CD14-positive monocyte (primary cell): ENCODE measurements around the gene LCE1C. TPM values are rescaled to one million over a fixed set of nuclear protein-coding genes. Genes with fewer than 3 reads are reported as not detected.
A peak's percentile ranks its signal among the peaks of the same experiment; 100 is the strongest.

Experiments
- DNase-seq, 3 donors: peaks; one replicate each; pipeline ENCODE4 v3.0.0-alpha.2; 2011 to 2022
- H2AFZ ChIP-seq: 2 replicates; pipeline ENCODE4 v1.6.0; 2012; ENCODE audit warnings: mild to moderate bottlenecking, low read depth, low read length, inconsistent platforms; ENCODE audit not compliant: insufficient read depth, poor library complexity, severe bottlenecking
- H3K27ac ChIP-seq, 2 donors: 1 replicate in 1 of 2; 2 replicates in 1 of 2; pipeline ENCODE4 v1.5.1; 2012 to 2013; ENCODE audit warnings: low read length in 2 of 2, control low read depth in 1 of 2, inconsistent platforms in 1 of 2, low read depth in 1 of 2, mild to moderate bottlenecking in 1 of 2
- H3K27me3 ChIP-seq, 2 donors: one replicate each; pipeline versions ENCODE4 v1.6.0 to v1.6.1; 2011 to 2013; ENCODE audit warnings: low read length in 2 of 2; ENCODE audit not compliant: control insufficient read depth in 2 of 2, insufficient read depth in 2 of 2
- H3K36me3 ChIP-seq, 2 donors: replicated peaks in 1 of 2; 1 replicate in 1 of 2; 2 replicates in 1 of 2; pipeline versions ENCODE4 v1.5.1 to v1.6.1; 2012 to 2013; ENCODE audit warnings: low read length in 2 of 2, control low read depth in 1 of 2, inconsistent platforms in 1 of 2, mild to moderate bottlenecking in 1 of 2; ENCODE audit not compliant: insufficient read depth in 2 of 2, control insufficient read depth in 1 of 2
- H3K4me1 ChIP-seq, 2 donors: 1 replicate in 1 of 2; 2 replicates in 1 of 2; pipeline versions ENCODE4 v1.5.1 to v1.6.1; 2012 to 2013; ENCODE audit warnings: low read length in 2 of 2, control low read depth in 1 of 2, inconsistent platforms in 1 of 2, mild to moderate bottlenecking in 1 of 2, moderate library complexity in 1 of 2; ENCODE audit not compliant: insufficient read depth in 2 of 2, control insufficient read depth in 1 of 2
- H3K4me2 ChIP-seq: replicated peaks from 2 replicates; pipeline ENCODE3; 2012; ENCODE audit warnings: low read length, moderate library complexity, mild to moderate bottlenecking; ENCODE audit not compliant: poor library complexity, severe bottlenecking; ENCODE audit errors: extremely low read depth
- H3K4me3 ChIP-seq, 3 experiments: fragments of 200-600 bp in 1 of 3; sonication (generic) in 1 of 3; replicated peaks in 1 of 3; 1 replicate in 2 of 3; 2 replicates in 1 of 3; pipeline ENCODE4 v1.5.1; 2011 to 2013; ENCODE audit warnings: low read length in 3 of 3, mild to moderate bottlenecking in 3 of 3, control low read depth in 2 of 3, low read depth in 2 of 3, inconsistent platforms in 1 of 3, moderate library complexity in 1 of 3
- H3K79me2 ChIP-seq: 2 replicates; pipeline ENCODE4 v1.6.0; 2012; ENCODE audit warnings: mild to moderate bottlenecking, control low read depth, inconsistent platforms, low read length, moderate library complexity; ENCODE audit not compliant: insufficient read depth
- H3K9ac ChIP-seq: 2 replicates; pipeline ENCODE4 v1.6.0; 2017; ENCODE audit warnings: low read length, mild to moderate bottlenecking; ENCODE audit not compliant: insufficient read depth, poor library complexity, severe bottlenecking
- H3K9me3 ChIP-seq, 2 donors: replicated peaks in 1 of 2; 1 replicate in 1 of 2; 2 replicates in 1 of 2; pipeline versions ENCODE4 v1.5.1 to v1.6.1; 2012 to 2013; ENCODE audit warnings: low read length in 2 of 2, control low read depth in 1 of 2; ENCODE audit not compliant: control insufficient read depth in 1 of 2, insufficient read depth in 1 of 2
- H4K20me1 ChIP-seq: 2 replicates; pipeline ENCODE4 v1.6.0; 2012; ENCODE audit warnings: mild to moderate bottlenecking, low read length, control low read depth, moderate library complexity; ENCODE audit not compliant: insufficient read depth
- H3K27ac Mint-ChIP-seq, 7 donors: one replicate each; pipeline ENCODE4 v1.8.0; 2020; ENCODE audit warnings: mild to moderate bottlenecking in 7 of 7, mixed read lengths in 7 of 7, moderate library complexity in 6 of 7, inconsistent platforms in 2 of 7
- H3K27me3 Mint-ChIP-seq, 3 donors: one replicate each; pipeline ENCODE4 v1.8.0; 2021 to 2022; ENCODE audit warnings: low read depth in 3 of 3, mild to moderate bottlenecking in 3 of 3, mixed read lengths in 3 of 3, moderate library complexity in 3 of 3, inconsistent platforms in 1 of 3
- H3K36me3 Mint-ChIP-seq, 2 donors: one replicate each; pipeline ENCODE4 v1.8.0; 2020; ENCODE audit warnings: mixed read lengths in 2 of 2, inconsistent platforms in 1 of 2, mild to moderate bottlenecking in 1 of 2
- H3K4me1 Mint-ChIP-seq: one replicate; pipeline ENCODE4 v1.8.0; 2020; ENCODE audit warnings: mild to moderate bottlenecking, mixed read lengths
- H3K4me3 Mint-ChIP-seq, 2 donors: one replicate each; pipeline ENCODE4 v1.8.0; 2020; ENCODE audit warnings: mild to moderate bottlenecking in 2 of 2, mixed read lengths in 2 of 2, moderate library complexity in 1 of 2
- H3K9me3 Mint-ChIP-seq, 7 donors: one replicate each; pipeline ENCODE4 v1.8.0; 2020 to 2022; ENCODE audit warnings: mixed read lengths in 7 of 7, mild to moderate bottlenecking in 6 of 7, moderate library complexity in 6 of 7, inconsistent platforms in 2 of 7
- WGBS: methylation state at CpG from one replicate; pipeline ENCODE4 v1.1.5; 2013; ENCODE audit warnings: missing lambda C conversion rate; ENCODE audit not compliant: insufficient coverage; 5-methylcytosine and 5-hydroxymethylcytosine counted together
- intact Hi-C, 2 donors: fragments of 100-400 bp; cut with micrococcal nuclease; formaldehyde crosslinking; loops; one replicate each; pipeline versions ENCODE4 v1.15.0 to v1.15.1; 2023
- polyA plus RNA-seq, 3 donors: library from polyadenylated mRNA; depleted of rRNA in 1 of 3; unstranded in 2 of 3; stranded (reverse) in 1 of 3; fragments of 300-500 nt in 2 of 3; fragments of >200 nt in 1 of 3; fragmentation: Illumina TruSeq in 2 of 3; gene quantifications; 1 replicate in 2 of 3; 2 replicates in 1 of 3; pipeline ENCODE4 v1.2.3, GENCODE V29; 2012 to 2021
- TF ChIP-seq, protein P1 (sequence below): fragments of 200-600 bp; IDR thresholded peaks from one replicate; pipeline ENCODE4 v1.8.0; 2022; ENCODE audit warnings: antibody characterized with exemption, mild to moderate bottlenecking

LCE1C gene
- polyA plus RNA-seq, 3 donors: not detected

DNA sequence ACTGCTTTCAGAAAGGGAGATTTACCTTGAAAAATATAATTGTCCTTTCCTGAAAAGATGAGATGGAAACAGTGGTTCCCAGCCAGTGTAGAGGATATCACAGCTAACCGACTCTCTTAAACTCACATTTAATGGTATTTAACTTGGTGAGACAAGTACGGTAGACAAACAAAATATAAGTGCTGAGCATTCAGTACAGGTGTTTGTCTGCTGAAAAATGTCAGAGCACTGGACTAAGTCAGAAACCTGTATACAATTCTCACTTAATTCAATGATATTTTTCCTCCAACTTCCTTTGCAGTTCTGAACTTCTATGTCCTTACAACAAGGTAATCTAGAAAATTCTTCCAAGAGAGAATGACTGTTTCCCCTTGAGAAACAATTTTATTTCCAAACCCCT is 5.2 kb upstream of the LCE1C start, which contains the start of gene LCE1B:
TSS of gene LCE1B (plus strand) at position 301 of the 400 bp plus-strand sequence. CDS start 476 bp downstream, outside the sequence.
- Histone ChIP-seq H3K79me2 (no peaks in the 10 kb centered on the region), H2AFZ (no peak within 1 kb of the TSS), H3K27ac (no peak within 1 kb of the TSS), H3K36me3 (no peaks in the 10 kb centered on the region), H3K9ac (no peak within 1 kb of the TSS), H3K27me3 (peaks cover 2 to 3% of the 10 kb centered on the region in 2 donors), H4K20me1 (no peaks in the 10 kb centered on the region), H3K4me3 (no peak within 1 kb of the TSS), H3K4me1 (no peaks in the 10 kb centered on the region), H3K4me2 (no peak within 1 kb of the TSS), H3K9me3 (no peaks in the 10 kb centered on the region)
- WGBS: no CpG with 5 or more reads among the region's 2 CpGs
- DNase-seq: no peak
- H3K4me3 Mint-ChIP-seq: no peak within 1 kb of the TSS
- H3K36me3 Mint-ChIP-seq: no peaks in the 10 kb centered on the region
- intact Hi-C loops: no loop called here
- no peaks in the 10 kb centered on the region for H3K4me1 Mint-ChIP-seq
- TF ChIP-seq, protein P1, sequence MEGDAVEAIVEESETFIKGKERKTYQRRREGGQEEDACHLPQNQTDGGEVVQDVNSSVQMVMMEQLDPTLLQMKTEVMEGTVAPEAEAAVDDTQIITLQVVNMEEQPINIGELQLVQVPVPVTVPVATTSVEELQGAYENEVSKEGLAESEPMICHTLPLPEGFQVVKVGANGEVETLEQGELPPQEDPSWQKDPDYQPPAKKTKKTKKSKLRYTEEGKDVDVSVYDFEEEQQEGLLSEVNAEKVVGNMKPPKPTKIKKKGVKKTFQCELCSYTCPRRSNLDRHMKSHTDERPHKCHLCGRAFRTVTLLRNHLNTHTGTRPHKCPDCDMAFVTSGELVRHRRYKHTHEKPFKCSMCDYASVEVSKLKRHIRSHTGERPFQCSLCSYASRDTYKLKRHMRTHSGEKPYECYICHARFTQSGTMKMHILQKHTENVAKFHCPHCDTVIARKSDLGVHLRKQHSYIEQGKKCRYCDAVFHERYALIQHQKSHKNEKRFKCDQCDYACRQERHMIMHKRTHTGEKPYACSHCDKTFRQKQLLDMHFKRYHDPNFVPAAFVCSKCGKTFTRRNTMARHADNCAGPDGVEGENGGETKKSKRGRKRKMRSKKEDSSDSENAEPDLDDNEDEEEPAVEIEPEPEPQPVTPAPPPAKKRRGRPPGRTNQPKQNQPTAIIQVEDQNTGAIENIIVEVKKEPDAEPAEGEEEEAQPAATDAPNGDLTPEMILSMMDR: no peak
- peak within 1 kb of the TSS in 1 of 7 donors; percentile 38 for H3K27ac Mint-ChIP-seq
- H3K27me3 Mint-ChIP-seq: peaks cover 4 to 10% (median 6%) of the 10 kb centered on the region in 3 donors
- peaks cover 0 to 3% (median 1%) of the 10 kb centered on the region in 7 donors for H3K9me3 Mint-ChIP-seq

DNA sequence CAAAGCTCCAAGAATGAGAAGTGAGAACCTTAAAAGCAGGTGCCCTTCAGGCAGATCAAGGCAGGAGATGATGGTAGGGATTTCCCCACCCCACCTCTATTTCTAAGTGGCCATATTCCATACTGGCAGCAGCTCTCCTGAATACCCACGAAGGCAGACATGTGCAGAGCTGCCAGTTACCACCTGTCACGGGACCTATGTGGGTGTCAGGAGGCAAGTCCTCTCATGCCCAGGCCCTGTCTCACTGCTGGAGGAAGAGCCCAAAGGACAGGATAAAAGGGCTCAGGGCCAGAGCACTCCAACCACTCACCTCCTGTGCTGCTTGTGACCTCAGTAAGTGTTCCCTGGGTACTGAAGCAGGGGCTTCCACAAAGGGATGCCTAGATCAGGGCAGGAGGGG is 4.6 kb upstream of the LCE1C start:
- Histone ChIP-seq H3K27me3 (peaks cover 2 to 3% of the 10 kb centered on the region in 2 donors), H3K36me3 (no peaks in the 10 kb centered on the region), H3K27ac (no peak overlapping the region), H3K9me3 (no peaks in the 10 kb centered on the region), H3K4me2 (no peak overlapping the region), H3K9ac (no peak overlapping the region), H3K4me3 (no peak overlapping the region), H3K4me1 (no peaks in the 10 kb centered on the region), H4K20me1 (no peaks in the 10 kb centered on the region), H2AFZ (no peak overlapping the region), H3K79me2 (no peaks in the 10 kb centered on the region)
- TF ChIP-seq, protein P1: no peak
- DNase-seq: no peak
- intact Hi-C loops: no loop called here
- Mint-ChIP-seq H3K27ac (peak overlapping the region in 1 of 7 donors; percentile 38), H3K4me1 (no peaks in the 10 kb centered on the region), H3K36me3 (no peaks in the 10 kb centered on the region), H3K27me3 (peaks cover 4 to 9% (median 6%) of the 10 kb centered on the region in 3 donors), H3K9me3 (peaks cover 0 to 3% (median 1%) of the 10 kb centered on the region in 7 donors), H3K4me3 (no peak overlapping the region)
- 89% methylated on average over 2 of the region's 2 CpGs for WGBS
